SK-N-SH (cell line): ENCODE measurements around the gene STK32A. TPM values are rescaled to one million over a fixed set of nuclear protein-coding genes. Genes with fewer than 3 reads are reported as not detected.

Experiments used
- CTCF ChIA-PET: fragments of 300-600, 350-600 bp; formaldehyde crosslinking; extraction: SDS; loops from one replicate; lab custom pipeline; 2021; lab: Yijun Ruan, JAX
- POLR2A ChIA-PET: fragments of 350-600 bp; sonication (Branson Sonifier 250); formaldehyde crosslinking; extraction: SDS; loops from one replicate; lab custom pipeline; 2020; ENCODE audit warnings: antibody characterized with exemption, inconsistent platforms; lab: Yijun Ruan, JAX
- DNase-seq: peaks from one replicate; pipeline ENCODE4 v3.0.0; 2012
- H2AFZ ChIP-seq: fragments of 200-600 bp; sonication (generic); 2 replicates; pipeline ENCODE4 v1.8.1; 2016; ENCODE audit warnings: antibody characterized with exemption, mild to moderate bottlenecking, low read depth
- H3F3A ChIP-seq: fragments of 200-600 bp; sonication (generic); replicated peaks from 2 replicates; pipeline ENCODE3; 2016; ENCODE audit warnings: antibody characterized with exemption, mild to moderate bottlenecking; ENCODE audit not compliant: insufficient read depth
- H3K27ac ChIP-seq, 2 experiments: fragments of 200-500 bp in 1 of 2; fragments of 200-600 bp in 1 of 2; sonication (Bioruptor generic) in 1 of 2; sonication (generic), shearing (Covaris generic) in 1 of 2; 2 replicates each; pipeline versions ENCODE4 v1.5.1 to v1.6.1; 2014 to 2016; ENCODE audit warnings: low read depth in 2 of 2, inconsistent platforms in 1 of 2, low read length in 1 of 2, mild to moderate bottlenecking in 1 of 2, mixed read lengths in 1 of 2
- H3K27me3 ChIP-seq: fragments of 200-600 bp; sonication (generic), shearing (Covaris generic); 2 replicates; pipeline ENCODE4 v1.6.1; 2016; ENCODE audit warnings: mixed run types; ENCODE audit not compliant: insufficient read depth
- H3K36me3 ChIP-seq, 2 experiments: fragments of 200-500 bp in 1 of 2; fragments of 200-600 bp in 1 of 2; sonication (Bioruptor generic) in 1 of 2; sonication (generic) in 1 of 2; replicated peaks in 1 of 2; 2 replicates each; pipeline versions ENCODE3 to v1.5.1; 2014 to 2016; ENCODE audit warnings: low read length in 1 of 2, mild to moderate bottlenecking in 1 of 2; ENCODE audit not compliant: insufficient read depth in 2 of 2, control insufficient read depth in 1 of 2
- H3K4me1 ChIP-seq, 2 experiments: fragments of 200-500 bp in 1 of 2; fragments of 200-600 bp in 1 of 2; sonication (Bioruptor generic) in 1 of 2; sonication (generic), shearing (Covaris generic) in 1 of 2; 2 replicates each; pipeline versions ENCODE4 v1.5.1 to v1.6.1; 2014 to 2016; ENCODE audit warnings: low read depth in 1 of 2, low read length in 1 of 2, mixed run types in 1 of 2; ENCODE audit not compliant: insufficient read depth in 2 of 2, control insufficient read depth in 1 of 2
- H3K4me2 ChIP-seq: fragments of 200-600 bp; sonication (generic), shearing (Covaris generic); 2 replicates; pipeline ENCODE4 v1.6.1; 2017; ENCODE audit warnings: mixed run types
- H3K4me3 ChIP-seq, 2 experiments: fragments of 200-500 bp in 1 of 2; fragments of 200-600 bp in 1 of 2; sonication (Bioruptor generic) in 1 of 2; sonication (generic), shearing (Covaris generic) in 1 of 2; 2 replicates each; pipeline versions ENCODE4 v1.5.1 to v1.8.1; 2014 to 2016; ENCODE audit warnings: low read depth in 2 of 2, inconsistent platforms in 1 of 2, low read length in 1 of 2, mild to moderate bottlenecking in 1 of 2, mixed read lengths in 1 of 2, moderate library complexity in 1 of 2
- H3K79me2 ChIP-seq: fragments of 200-600 bp; sonication (generic); 2 replicates; pipeline ENCODE4 v1.8.1; 2017; ENCODE audit warnings: mild to moderate bottlenecking; ENCODE audit not compliant: insufficient read depth
- H3K9ac ChIP-seq: fragments of 200-600 bp; sonication (generic); 2 replicates; pipeline ENCODE4 v1.6.1; 2017; ENCODE audit warnings: mixed run types
- H3K9me2 ChIP-seq: fragments of 200-600 bp; sonication (generic); 2 replicates; pipeline ENCODE4 v1.6.1; 2017; ENCODE audit warnings: mixed run types
- H3K9me3 ChIP-seq: fragments of 200-600 bp; sonication (generic); 2 replicates; pipeline ENCODE4 v1.6.1; 2017; ENCODE audit warnings: mixed run types, mild to moderate bottlenecking, moderate library complexity
- H4K20me1 ChIP-seq: fragments of 200-600 bp; sonication (generic); 2 replicates; pipeline ENCODE4 v1.6.1; 2017; ENCODE audit warnings: mild to moderate bottlenecking, mixed run types; ENCODE audit not compliant: insufficient read depth
- EP300 ChIP-seq, 2 experiments: IDR thresholded peaks; 2 replicates each; pipeline versions ENCODE4 v1.4.0 to v1.6.1; 2012; ENCODE audit warnings: borderline replicate concordance in 1 of 2, low read depth in 1 of 2, low read length in 1 of 2
- MEF2A ChIP-seq: IDR thresholded peaks from 2 replicates; pipeline ENCODE4 v1.4.0; 2012; ENCODE audit warnings: low read depth, borderline replicate concordance
- POLR2AphosphoS5 ChIP-seq: IDR thresholded peaks from 2 replicates; pipeline ENCODE4 v1.6.1; 2012; ENCODE audit warnings: low read depth, low read length
- RCOR1 ChIP-seq: fragments of 150-350 bp; IDR thresholded peaks from 2 replicates; pipeline ENCODE4 v1.6.1; 2017; ENCODE audit warnings: antibody characterized with exemption, low read length
- WGBS: methylation state at CpG from one replicate; pipeline ENCODE4 v1.1.6; 2017; ENCODE audit warnings: low lambda C conversion rate; 5-methylcytosine and 5-hydroxymethylcytosine counted together
- polyA plus RNA-seq, 3 experiments: library from polyadenylated mRNA; depleted of rRNA; stranded (reverse); fragments of >200 nt; gene quantifications; 2 replicates each; pipeline ENCODE4 v1.2.3, GENCODE V29; 2012
- TF ChIP-seq, protein P1 (sequence below): IDR thresholded peaks from 2 replicates; pipeline ENCODE4 v1.6.1; 2012; ENCODE audit warnings: mild to moderate bottlenecking, low read depth, low read length, moderate library complexity
- TF ChIP-seq, protein P2 (sequence below): IDR thresholded peaks from 2 replicates; pipeline ENCODE4; 2012

Gene STK32A
- polyA plus RNA-seq, 1 of the 3 experiments (the other 2 are of a cell fraction): 0.20 TPM

DNA sequence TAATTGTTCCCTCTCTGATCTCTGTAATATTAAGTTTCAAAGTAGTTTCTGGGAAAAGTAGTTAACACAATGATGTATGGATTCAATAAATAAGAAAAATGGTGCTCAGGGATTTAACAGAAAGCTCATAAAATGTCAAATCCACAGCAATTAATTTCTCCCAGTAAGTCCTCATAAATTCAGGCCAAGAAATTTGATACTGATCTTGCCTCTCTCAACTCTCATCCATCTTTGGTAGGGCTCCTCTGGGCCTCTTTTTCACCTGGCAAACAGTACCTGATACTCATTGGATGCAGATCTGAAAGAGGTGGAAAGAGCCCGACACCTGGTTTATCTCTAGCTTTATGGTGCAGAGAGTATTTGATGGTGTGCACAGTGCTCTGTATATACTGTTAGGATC, 106.1 kb downstream of the STK32A start (continued):
- TF ChIP-seq, protein P1, sequence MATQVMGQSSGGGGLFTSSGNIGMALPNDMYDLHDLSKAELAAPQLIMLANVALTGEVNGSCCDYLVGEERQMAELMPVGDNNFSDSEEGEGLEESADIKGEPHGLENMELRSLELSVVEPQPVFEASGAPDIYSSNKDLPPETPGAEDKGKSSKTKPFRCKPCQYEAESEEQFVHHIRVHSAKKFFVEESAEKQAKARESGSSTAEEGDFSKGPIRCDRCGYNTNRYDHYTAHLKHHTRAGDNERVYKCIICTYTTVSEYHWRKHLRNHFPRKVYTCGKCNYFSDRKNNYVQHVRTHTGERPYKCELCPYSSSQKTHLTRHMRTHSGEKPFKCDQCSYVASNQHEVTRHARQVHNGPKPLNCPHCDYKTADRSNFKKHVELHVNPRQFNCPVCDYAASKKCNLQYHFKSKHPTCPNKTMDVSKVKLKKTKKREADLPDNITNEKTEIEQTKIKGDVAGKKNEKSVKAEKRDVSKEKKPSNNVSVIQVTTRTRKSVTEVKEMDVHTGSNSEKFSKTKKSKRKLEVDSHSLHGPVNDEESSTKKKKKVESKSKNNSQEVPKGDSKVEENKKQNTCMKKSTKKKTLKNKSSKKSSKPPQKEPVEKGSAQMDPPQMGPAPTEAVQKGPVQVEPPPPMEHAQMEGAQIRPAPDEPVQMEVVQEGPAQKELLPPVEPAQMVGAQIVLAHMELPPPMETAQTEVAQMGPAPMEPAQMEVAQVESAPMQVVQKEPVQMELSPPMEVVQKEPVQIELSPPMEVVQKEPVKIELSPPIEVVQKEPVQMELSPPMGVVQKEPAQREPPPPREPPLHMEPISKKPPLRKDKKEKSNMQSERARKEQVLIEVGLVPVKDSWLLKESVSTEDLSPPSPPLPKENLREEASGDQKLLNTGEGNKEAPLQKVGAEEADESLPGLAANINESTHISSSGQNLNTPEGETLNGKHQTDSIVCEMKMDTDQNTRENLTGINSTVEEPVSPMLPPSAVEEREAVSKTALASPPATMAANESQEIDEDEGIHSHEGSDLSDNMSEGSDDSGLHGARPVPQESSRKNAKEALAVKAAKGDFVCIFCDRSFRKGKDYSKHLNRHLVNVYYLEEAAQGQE: no peak
- no peak for TF ChIP-seq MEF2A

DNA sequence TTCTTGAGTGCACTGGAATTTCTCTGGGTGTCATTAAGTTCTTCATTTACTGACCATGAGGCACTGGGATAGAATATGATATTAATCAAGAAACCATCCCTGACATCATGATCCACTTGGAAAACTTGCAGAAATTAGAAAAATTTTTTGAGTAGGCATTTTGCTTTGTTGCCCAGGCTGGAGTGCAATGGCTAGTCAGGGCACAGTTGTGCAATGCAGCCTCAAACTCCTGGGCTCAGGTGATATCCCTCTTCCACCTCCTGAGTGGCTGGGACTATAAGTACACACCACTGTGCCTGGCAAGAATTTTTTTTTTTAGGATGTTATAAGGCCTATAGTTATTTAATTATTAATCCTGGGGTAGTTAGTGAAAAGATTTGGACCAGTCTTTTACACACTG, 106.5 kb downstream of the STK32A start:
- H3K4me1 ChIP-seq: no peaks in the 10 kb centered on the region
- H3F3A ChIP-seq: no peaks in the 10 kb centered on the region
- TF ChIP-seq MEF2A (no peak), RCOR1 (no peak), EP300 (IDR thresholded peaks at IDR 0.05; ENCODE audit: borderline replicate concordance in 1 of 2, low read depth in 1 of 2, low read length in 1 of 2) (no peak), POLR2AphosphoS5 (no peak)
- TF ChIP-seq, protein P2, sequence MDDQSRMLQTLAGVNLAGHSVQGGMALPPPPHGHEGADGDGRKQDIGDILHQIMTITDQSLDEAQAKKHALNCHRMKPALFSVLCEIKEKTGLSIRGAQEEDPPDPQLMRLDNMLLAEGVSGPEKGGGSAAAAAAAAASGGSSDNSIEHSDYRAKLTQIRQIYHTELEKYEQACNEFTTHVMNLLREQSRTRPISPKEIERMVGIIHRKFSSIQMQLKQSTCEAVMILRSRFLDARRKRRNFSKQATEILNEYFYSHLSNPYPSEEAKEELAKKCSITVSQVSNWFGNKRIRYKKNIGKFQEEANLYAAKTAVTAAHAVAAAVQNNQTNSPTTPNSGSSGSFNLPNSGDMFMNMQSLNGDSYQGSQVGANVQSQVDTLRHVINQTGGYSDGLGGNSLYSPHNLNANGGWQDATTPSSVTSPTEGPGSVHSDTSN: no peak
- no peaks in the 10 kb centered on the region for H4K20me1 ChIP-seq
- ChIA-PET CTCF (no interaction called here), POLR2A (no interaction called here)
- H3K27ac ChIP-seq: no peak overlapping the region
- no peak overlapping the region for H3K4me2 ChIP-seq
- H3K79me2 ChIP-seq: no peaks in the 10 kb centered on the region
- no peak for DNase-seq
- no peaks in the 10 kb centered on the region for H3K36me3 ChIP-seq
- H3K9ac ChIP-seq: no peak overlapping the region
- H3K27me3 ChIP-seq: no peaks in the 10 kb centered on the region
- no peak overlapping the region for H3K4me3 ChIP-seq
- H3K9me2 ChIP-seq: no peaks in the 10 kb centered on the region
- no peak overlapping the region for H2AFZ ChIP-seq
- no peaks in the 10 kb centered on the region for H3K9me3 ChIP-seq

DNA sequence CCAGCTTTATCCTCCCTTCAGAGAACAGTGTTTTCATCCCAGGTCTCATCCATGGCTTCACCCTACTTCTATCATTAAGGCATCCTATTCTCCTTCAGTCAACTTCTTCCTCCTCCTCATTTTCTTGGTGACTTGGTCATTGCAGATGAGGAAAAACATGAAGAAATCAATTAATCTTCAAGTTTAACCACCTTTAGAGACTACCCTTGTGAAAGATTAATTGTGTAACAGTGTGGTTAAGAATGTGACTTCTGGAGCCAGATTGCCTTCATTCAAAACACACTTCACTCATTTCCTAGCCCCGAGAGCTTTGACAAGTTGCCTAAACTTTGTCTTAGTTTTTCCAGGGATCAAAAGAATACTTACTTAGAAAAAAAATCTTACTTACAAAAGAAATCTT, 110.0 kb downstream of the STK32A start:
- WGBS: 57% methylated on average over 1 of the region's 1 CpG
- no peaks in the 10 kb centered on the region for H3K27me3 ChIP-seq
- no peak overlapping the region for H3K4me2 ChIP-seq
- H3K4me3 ChIP-seq: no peak overlapping the region
- no peaks in the 10 kb centered on the region for H3F3A ChIP-seq
- ChIA-PET POLR2A (no interaction called here), CTCF (interaction anchor here (1.3 kb wide), 1 partner anchor 25 kb away, joined by 4 read pairs; no protein-coding TSS in a partner anchor)
- no peaks in the 10 kb centered on the region for H3K36me3 ChIP-seq
- H2AFZ ChIP-seq: no peak overlapping the region
- H3K9ac ChIP-seq: no peak overlapping the region
- no peaks in the 10 kb centered on the region for H3K79me2 ChIP-seq
- H3K27ac ChIP-seq: no peak overlapping the region
- H3K9me2 ChIP-seq: no peaks in the 10 kb centered on the region
- no peaks in the 10 kb centered on the region for H3K9me3 ChIP-seq
- no peaks in the 10 kb centered on the region for H4K20me1 ChIP-seq
- DNase-seq: no peak
- H3K4me1 ChIP-seq: no peaks in the 10 kb centered on the region; a peak in 1 of 4 replicates
- TF ChIP-seq MEF2A: no peak
